Embryonic facial prominence (tissue), 1 donor: ENCODE measurements around the gene WDR31.
A peak's percentile ranks its signal among the peaks of the same experiment; 100 is the strongest.

ENCODE experiments used
- DNase-seq: peaks from one replicate; pipeline ENCODE4 v3.0.0-alpha.2; 2016; ENCODE audit errors: extremely low spot score

Gene WDR31

GRCh38 chr9:113341712-113342410 is 1.8 kb upstream of the WDR31 start:
- no peak for DNase-seq

- no peak for DNase-seq
Measured at GRCh38 chr9:113337714-113338113, 2.4 kb downstream of the WDR31 start.

- DNase-seq, result no peak
Measured at GRCh38 chr9:113331780-113332179, 8.3 kb downstream of the WDR31 start.

- DNase-seq, result no peak
Measured at GRCh38 chr9:113328045-113328782, 11.9 kb downstream of the WDR31 start.

- no peak for DNase-seq
Measured at GRCh38 chr9:113326230-113326629, 13.8 kb downstream of the WDR31 start.

GRCh38 chr9:113322671-113323070 is 17.4 kb downstream of the WDR31 start:
- DNase-seq, result no peak

- no peak for DNase-seq
Measured at GRCh38 chr9:113320051-113320450, 20.0 kb downstream of the WDR31 start.

- DNase-seq, result no peak
Measured at GRCh38 chr9:113319054-113319453, 21.0 kb downstream of the WDR31 start.

GRCh38 chr9:113317777-113318176 is 22.3 kb downstream of the WDR31 start:
- no peak for DNase-seq

- no peak for DNase-seq
Measured at GRCh38 chr9:113316030-113316429, 24.0 kb downstream of the WDR31 start.

GRCh38 chr9:113315231-113315630 is 24.8 kb downstream of the WDR31 start:
- DNase-seq, result no peak

GRCh38 chr9:113313261-113313660 is 26.8 kb downstream of the WDR31 start:
- no peak for DNase-seq

GRCh38 chr9:113311961-113312360 is 28.1 kb downstream of the WDR31 start:
- no peak for DNase-seq

GRCh38 chr9:113310538-113310937 is 29.5 kb downstream of the WDR31 start:
- DNase-seq, result no peak

GRCh38 chr9:113309204-113309813 is 30.8 kb downstream of the WDR31 start:
- DNase-seq, result peak; percentile 29

- DNase-seq, result no peak
Measured at GRCh38 chr9:113307396-113307975, 32.6 kb downstream of the WDR31 start.

GRCh38 chr9:113306566-113306965 is 33.5 kb downstream of the WDR31 start:
- no peak for DNase-seq

- DNase-seq, result no peak
Measured at GRCh38 chr9:113302792-113303418, 37.2 kb downstream of the WDR31 start, which contains the start of gene RNF183. TSS of gene RNF183 (minus strand) at chr9:113303376. CDS start at chr9:113298184, 5,192 bp downstream.

GRCh38 chr9:113301548-113301947 is 38.5 kb downstream of the WDR31 start:
- no peak for DNase-seq

- DNase-seq, result no peak
Measured at GRCh38 chr9:113299800-113300292, 40.2 kb downstream of the WDR31 start.

GRCh38 chr9:113298924-113299770 is 40.9 kb downstream of the WDR31 start:
- DNase-seq, result no peak
